K562 (cell line): ENCODE measurements around the gene FDPS. TPM values are rescaled to one million over a fixed set of nuclear protein-coding genes. Genes with fewer than 3 reads are reported as not detected.

Source experiments
- ATAC-seq: fragments of 200-7000 bp; cut with Tn5 transposase; 3 replicates; pipeline ENCODE4 v1.9.1; 2020; ENCODE audit warnings: moderate library complexity
- BruUV-seq: library from RNA; stranded (reverse); fragments of 400-500 nt; replicated peaks from 2 replicates; lab custom pipeline; 2021; lab: Mats Ljungman, UMichigan
- CTCF ChIA-PET: fragments of 300-600 bp; formaldehyde crosslinking; extraction: SDS; loops from one replicate; lab custom pipeline; 2021; ENCODE audit warnings: low intra/inter-chr PET ratio; lab: Yijun Ruan, JAX
- POLR2A ChIA-PET: fragments of 300-600, 350-650 bp; sonication (Branson Sonifier 250); formaldehyde crosslinking; extraction: SDS; loops from one replicate; lab custom pipeline; 2021; ENCODE audit warnings: antibody characterized with exemption, inconsistent platforms; lab: Yijun Ruan, JAX
- DNase-seq, 4 experiments: peaks; one replicate each; pipeline versions ENCODE4 v3.0.0 to v3.0.0-alpha.2; 2011 to 2018; ENCODE audit warnings: low spot score in 3 of 4, mixed read lengths in 3 of 4; ENCODE audit errors: extremely low read depth in 1 of 4
- FAIRE-seq: peaks from 2 replicates; lab custom pipeline; 2011; peaks lifted over from hg19 to GRCh38; lab: Jason Lieb, UNC
- H2AFZ ChIP-seq: 2 replicates; pipeline ENCODE4 v1.6.0; 2011; ENCODE audit warnings: low read depth, low read length, control low read depth, inconsistent platforms
- H3K27ac ChIP-seq: fragments of 200-600 bp; 3 replicates; pipeline ENCODE4 v1.8.0; 2011; ENCODE audit warnings: low read depth, mild to moderate bottlenecking, control low read depth, inconsistent platforms, low read length, moderate library complexity, mixed read lengths; ENCODE audit errors: extremely low read depth
- H3K27me3 ChIP-seq, 2 experiments: fragments of 300-600 bp in 1 of 2; 2 replicates in 1 of 2; 3 replicates in 1 of 2; pipeline versions ENCODE4 v1.6.0 to v1.8.0; 2011; ENCODE audit warnings: inconsistent platforms in 2 of 2, low read length in 2 of 2, mild to moderate bottlenecking in 1 of 2, mixed read lengths in 1 of 2, moderate library complexity in 1 of 2; ENCODE audit not compliant: control insufficient read depth in 2 of 2, insufficient read depth in 2 of 2
- H3K36me3 ChIP-seq: fragments of 300-600 bp; 3 replicates; pipeline ENCODE4 v1.8.0; 2011; ENCODE audit warnings: mild to moderate bottlenecking, low read length, inconsistent platforms; ENCODE audit not compliant: control insufficient read depth, insufficient read depth
- H3K4me1 ChIP-seq, 2 experiments: fragments of 200-600 bp in 1 of 2; replicated peaks in 1 of 2; 2 replicates in 1 of 2; 3 replicates in 1 of 2; pipeline versions ENCODE4 v1.5.1 to v1.8.0; 2011; ENCODE audit warnings: inconsistent platforms in 2 of 2, low read length in 2 of 2, mild to moderate bottlenecking in 1 of 2, mixed read lengths in 1 of 2, moderate library complexity in 1 of 2; ENCODE audit not compliant: control insufficient read depth in 2 of 2, insufficient read depth in 2 of 2
- H3K4me2 ChIP-seq: 2 replicates; pipeline ENCODE4 v1.6.1; 2011; ENCODE audit warnings: low read length, control low read depth, inconsistent platforms, mixed read lengths; ENCODE audit not compliant: insufficient read depth
- H3K4me3 ChIP-seq: fragments of 200-600 bp; sonication (generic), shearing (Covaris generic); 2 replicates; pipeline ENCODE4 v1.5.1; 2016; ENCODE audit warnings: control low read depth, inconsistent platforms
- H3K79me2 ChIP-seq: fragments of 200-600 bp; 3 replicates; pipeline ENCODE4 v1.8.0; 2011; ENCODE audit warnings: low read length, inconsistent platforms; ENCODE audit not compliant: control insufficient read depth, insufficient read depth
- H3K9ac ChIP-seq, 2 experiments: 2 replicates each; pipeline versions ENCODE4 v1.6.0 to v1.6.1; 2011; ENCODE audit warnings: low read depth in 2 of 2, low read length in 2 of 2, control low read depth in 1 of 2, inconsistent platforms in 1 of 2, mild to moderate bottlenecking in 1 of 2, mixed read lengths in 1 of 2; ENCODE audit not compliant: insufficient read depth in 1 of 2
- H3K9me1 ChIP-seq: one replicate; pipeline ENCODE4 v1.6.0; 2011; ENCODE audit warnings: inconsistent platforms, mild to moderate bottlenecking, low read length, moderate library complexity; ENCODE audit not compliant: control insufficient read depth, insufficient read depth
- H3K9me3 ChIP-seq: replicated peaks from 2 replicates; pipeline ENCODE4 v1.5.1; 2011; ENCODE audit warnings: low read depth, low read length, inconsistent platforms; ENCODE audit not compliant: control insufficient read depth, insufficient read depth
- H4K20me1 ChIP-seq: replicated peaks from 2 replicates; pipeline ENCODE4 v1.6.1; 2011; ENCODE audit warnings: low read length, inconsistent platforms, mixed read lengths; ENCODE audit not compliant: control insufficient read depth, insufficient read depth
- ARID4B ChIP-seq: sonication (generic); formaldehyde crosslinking; IDR thresholded peaks from 2 replicates; pipeline ENCODE4 v1.8.0; 2022; ENCODE audit warnings: mild to moderate bottlenecking, missing genetic modification reagents
- FOXP1 ChIP-seq: sonication (generic); formaldehyde crosslinking; IDR thresholded peaks from 2 replicates; pipeline ENCODE4 v1.8.0; 2022; ENCODE audit warnings: mild to moderate bottlenecking, missing genetic modification reagents
- IRF2 ChIP-seq: sonication (generic); formaldehyde crosslinking; IDR thresholded peaks from 2 replicates; pipeline ENCODE4 v1.8.1; 2022; ENCODE audit warnings: mild to moderate bottlenecking, missing genetic modification reagents
- L3MBTL2 ChIP-seq: fragments of 450-650 bp; IDR thresholded peaks from 2 replicates; pipeline ENCODE4 v1.6.1; 2016; ENCODE audit warnings: mild to moderate bottlenecking, moderate library complexity
- MBD2 ChIP-seq: sonication (generic); IDR thresholded peaks from 2 replicates; pipeline ENCODE4 v1.6.1; 2016; ENCODE audit warnings: low read depth, borderline replicate concordance
- RBFOX2 ChIP-seq: fragments of 200-400 bp; formaldehyde crosslinking; IDR thresholded peaks from 2 replicates; pipeline ENCODE4 v1.6.1; 2017; ENCODE audit warnings: low read depth, mild to moderate bottlenecking, low read length, moderate library complexity
- TEAD1 ChIP-seq, 2 experiments: fragments of 450-650 bp in 1 of 2; sonication (generic) in 1 of 2; formaldehyde crosslinking; IDR thresholded peaks; 2 replicates each; pipeline versions ENCODE4 v1.4.0 to v1.8.0; 2020 to 2022; ENCODE audit warnings: mild to moderate bottlenecking in 2 of 2, missing genetic modification reagents in 1 of 2
- THAP12 ChIP-seq: fragments of 250-450 bp; sonication (Bioruptor Pico); IDR thresholded peaks from 2 replicates; pipeline ENCODE4 v1.9.0; 2021; ENCODE audit warnings: mild to moderate bottlenecking, inconsistent platforms
- WHSC1 ChIP-seq: IDR thresholded peaks from one replicate; pipeline ENCODE4 v1.6.1; 2012; ENCODE audit warnings: low read length, control low read depth, inconsistent platforms
- ZBTB5 ChIP-seq: fragments of 450-650 bp; IDR thresholded peaks from 2 replicates; pipeline ENCODE4 v1.6.1; 2017; ENCODE audit warnings: antibody characterized with exemption
- WGBS: fragments of 100-300 bp; shearing (Covaris generic); methylation state at CpG from one replicate; pipeline ENCODE4 v1.1.6; 2016; ENCODE audit warnings: low coverage, mixed read lengths; ENCODE audit not compliant: insufficient coverage; ENCODE audit errors: missing lambda C conversion rate; 5-methylcytosine and 5-hydroxymethylcytosine counted together
- in situ Hi-C: fragments of 300-500 bp; cut with MboI; formaldehyde crosslinking; loops from 4 replicates; pipeline ENCODE4 v1.15.0; 2018; ENCODE audit warnings: inconsistent platforms, mixed read lengths
- intact Hi-C: fragments of 100-400 bp; cut with micrococcal nuclease; formaldehyde crosslinking; loops from 2 replicates; pipeline ENCODE4 v1.14.2; 2022
- polyA plus RNA-seq, 8 experiments: library from polyadenylated mRNA; depleted of rRNA in 4 of 8; stranded (reverse) in 5 of 8; unstranded in 3 of 8; fragments of >200 nt; fragmentation: Nextera tagmentation in 2 of 8; fragmentation: Illumina TruSeq in 1 of 8; extraction: Ambion mirVana in 2 of 8; extraction: Trizol in 1 of 8; gene quantifications; 2 replicates each; pipeline versions ENCODE4 v1.2.1 to v1.2.3, GENCODE V29; 2011 to 2014; ENCODE audit warnings: inconsistent platforms in 1 of 8, missing spikeins in 1 of 8
- total RNA-seq, 7 experiments: library from RNA; depleted of rRNA in 6 of 7; stranded (reverse); fragments of >200 nt in 6 of 7; fragmentation: Illumina TruSeq in 2 of 7; extraction: Trizol in 2 of 7; gene quantifications; 2 replicates each; pipeline versions ENCODE4 v1.2.1 to v1.2.3, GENCODE V29; 2011 to 2021; ENCODE audit warnings: low replicate concordance in 1 of 7

FDPS gene
- total and polyA plus RNA-seq, 9 of the 15 experiments (the other 6 are each of a cell fraction or from before 2014, with no cell fraction given) = 247 to 884 (median 360) TPM

- DNase-seq (peak in 2 of 4 experiments; percentile 28 to 33), FAIRE-seq (peak; percentile 52), ATAC-seq (peak; percentile 66)
- BruUV-seq = TSS peak; percentile 90
- intact Hi-C loops = loop anchor here (2.0 kb wide), 1 partner anchor 24 kb away; the partner anchor contains the start of gene HCN3
- in situ Hi-C loops = loop anchor here (25.0 kb wide), 1 partner anchor 1437 kb away; the partner anchor contains the start of genes ISG20L2, METTL25B and MRPL24
- Histone ChIP-seq H3K4me1 (peaks cover 18 to 33% of the 10 kb centered on the region in 2 experiments; a peak in 4 of 5 replicates), H3K4me3 (peak overlapping the region; percentile 43), H4K20me1 (no peaks in the 10 kb centered on the region), H3K79me2 (peaks cover 39% of the 10 kb centered on the region), H3K27ac (peak overlapping the region; percentile 78), H3K9me3 (no peaks in the 10 kb centered on the region), H3K9me1 (no peaks in the 10 kb centered on the region), H3K4me2 (peak overlapping the region; percentile 92), H2AFZ (peak overlapping the region; percentile 80), H3K9ac (peak overlapping the region; percentile 80 to 94), H3K27me3 (no peaks in the 10 kb centered on the region), H3K36me3 (peaks cover 12% of the 10 kb centered on the region)
- WGBS = 22% methylated on average over 9 of the region's 9 CpGs
- CTCF ChIA-PET = no interaction called here
- POLR2A ChIA-PET = interaction anchor here (0.7 to 1.5 kb wide), 6 partner anchors 8 to 39 kb away, joined by 3 to 7 read pairs (median 4); partner anchors contain the start of gene FDPS
- TF ChIP-seq L3MBTL2 (0 out of 2 replicates have a peak, but pooled peaks have one; percentile 8), ZBTB5 (no peak), IRF2 (CRISPR knock-in tag) (no peak), ARID4B (CRISPR knock-in tag) (0 out of 2 replicates have a peak, but pooled peaks have one; percentile 27), WHSC1 (peak; percentile 30), RBFOX2 (peak; percentile 34; the same call in 1 of the 2 replicates), MBD2 (peak; percentile 6; the same call in 1 of the 2 replicates), FOXP1 (CRISPR knock-in tag) (0 out of 2 replicates have a peak, but pooled peaks have one; percentile 41), THAP12 (CRISPR knock-in tag) (no peak), TEAD1 (CRISPR knock-in tag; IDR thresholded peaks at IDR 0.05) (peak in 1 of 2 experiments; percentile 33; a peak in 1 of 4 replicates)
Measured at GRCh38 chr1:155300553-155301329, 7.9 kb upstream of the FDPS start.
